Mesendoderm (in vitro differentiated cells): Measurements from ENCODE around the gene APOBEC3A.
"Not testable (repeated sequence)": the region's sequence is repeated elsewhere in the genome, so short reads cannot be mapped to it uniquely, and the experiment has no call there.

Experiments
- DNase-seq: peaks from one replicate; pipeline ENCODE4 v3.0.0; 2013
- H2AK5ac ChIP-seq: 2 replicates; pipeline ENCODE4 v1.6.1; 2013; ENCODE audit warnings: low read length, inconsistent platforms
- H2BK120ac ChIP-seq: 2 replicates; pipeline ENCODE4 v1.6.1; 2013; ENCODE audit warnings: low read depth, mild to moderate bottlenecking, low read length, moderate library complexity, mixed read lengths
- H2BK15ac ChIP-seq: replicated peaks from 2 replicates; pipeline ENCODE4 v1.6.1; 2013; ENCODE audit warnings: low read depth, mild to moderate bottlenecking, moderate library complexity
- H2BK5ac ChIP-seq: 2 replicates; pipeline ENCODE4 v1.6.1; 2013; ENCODE audit warnings: low read length, inconsistent platforms
- H3K18ac ChIP-seq: 2 replicates; pipeline ENCODE4 v1.6.1; 2013; ENCODE audit warnings: mild to moderate bottlenecking, low read length, mixed read lengths
- H3K23ac ChIP-seq: one replicate; pipeline ENCODE4 v1.6.1; 2013; ENCODE audit warnings: low read length
- H3K27ac ChIP-seq: 2 replicates; pipeline ENCODE4 v1.5.1; 2013; ENCODE audit warnings: low read depth, mild to moderate bottlenecking, inconsistent platforms, low read length, moderate library complexity
- H3K27me3 ChIP-seq: 2 replicates; pipeline ENCODE4 v1.6.1; 2013; ENCODE audit warnings: low read length, control low read depth, mild to moderate bottlenecking, inconsistent platforms; ENCODE audit not compliant: insufficient read depth, poor library complexity
- H3K36me3 ChIP-seq: 2 replicates; pipeline ENCODE4 v1.6.1; 2013; ENCODE audit warnings: low read length, inconsistent platforms; ENCODE audit not compliant: control insufficient read depth, insufficient read depth
- H3K4ac ChIP-seq: one replicate; pipeline ENCODE4 v1.6.1; 2013; ENCODE audit warnings: low read depth, mild to moderate bottlenecking, low read length, moderate library complexity
- H3K4me1 ChIP-seq: 2 replicates; pipeline ENCODE4 v1.6.1; 2013; ENCODE audit warnings: low read depth, low read length, inconsistent platforms; ENCODE audit not compliant: control insufficient read depth
- H3K4me2 ChIP-seq: 2 replicates; pipeline ENCODE4 v1.6.1; 2013; ENCODE audit warnings: low read length
- H3K4me3 ChIP-seq: 2 replicates; pipeline ENCODE4 v1.5.1; 2013; ENCODE audit warnings: mild to moderate bottlenecking, low read length
- H3K56ac ChIP-seq: one replicate; pipeline ENCODE4 v1.6.1; 2013; ENCODE audit warnings: low read length
- H3K79me1 ChIP-seq: 2 replicates; pipeline ENCODE4 v1.6.1; 2013; ENCODE audit warnings: low read length, inconsistent platforms
- H3K79me2 ChIP-seq: 2 replicates; pipeline ENCODE4 v1.6.1; 2013; ENCODE audit warnings: mild to moderate bottlenecking, low read length; ENCODE audit not compliant: control insufficient read depth, insufficient read depth
- H3K9ac ChIP-seq: 2 replicates; pipeline ENCODE4 v1.6.1; 2013; ENCODE audit warnings: low read length, inconsistent platforms
- H4K5ac ChIP-seq: one replicate; pipeline ENCODE4 v1.6.1; 2013; ENCODE audit warnings: low read length
- H4K8ac ChIP-seq: one replicate; pipeline ENCODE4 v1.6.1; 2013; ENCODE audit warnings: low read depth, mild to moderate bottlenecking, control low read depth, low read length, moderate library complexity
- WGBS: extraction: QIAGEN DNeasy Blood & Tissue Kit; methylation state at CpG from one replicate; pipeline ENCODE4 v1.1.7; 2013; ENCODE audit warnings: low lambda C conversion rate, missing lambda C conversion rate; ENCODE audit not compliant: insufficient coverage; ENCODE audit errors: extremely low coverage; 5-methylcytosine and 5-hydroxymethylcytosine counted together

The APOBEC3A gene

GRCh38 chr22:38980587-38980986 lies 23.2 kb downstream of the APOBEC3A start:
- H2BK15ac ChIP-seq, H3K56ac ChIP-seq, H3K4me3 ChIP-seq, H3K36me3 ChIP-seq, H3K4me2 ChIP-seq, H4K5ac ChIP-seq, H3K4me1 ChIP-seq, H3K23ac ChIP-seq, H4K8ac ChIP-seq, H3K27me3 ChIP-seq, H2AK5ac ChIP-seq, H3K18ac ChIP-seq, H3K27ac ChIP-seq, H2BK120ac ChIP-seq, H3K79me2 ChIP-seq, H3K4ac ChIP-seq, H2BK5ac ChIP-seq, H3K9ac ChIP-seq, H3K79me1 ChIP-seq, DNase-seq: not testable (repeated sequence)
- no CpG with 5 or more reads among the region's 10 CpGs for WGBS

GRCh38 chr22:38981005-38981991 lies 23.9 kb downstream of the APOBEC3A start:
- Histone ChIP-seq H3K4me3 (no peak overlapping the region), H3K18ac (no peak overlapping the region)
- DNase-seq: peak; percentile 69

GRCh38 chr22:38981992-38982927 lies 24.9 kb downstream of the APOBEC3A start, which contains the start of gene APOBEC3B:
TSS of gene APOBEC3B (plus strand) at chr22:38982347. CDS start at chr22:38982454, 107 bp downstream.
- Histone ChIP-seq H3K23ac (no peak within 1 kb of the TSS), H3K79me1 (no peaks in the 10 kb centered on the region), H3K4me1 (no peaks in the 10 kb centered on the region), H2BK5ac (no peak within 1 kb of the TSS), H3K4ac (no peak within 1 kb of the TSS), H3K9ac (no peak within 1 kb of the TSS), H2BK15ac (no peak within 1 kb of the TSS), H3K4me2 (no peak within 1 kb of the TSS), H3K56ac (peak within 1 kb of the TSS; percentile 59), H3K4me3 (no peak within 1 kb of the TSS), H4K8ac (no peak within 1 kb of the TSS), H2BK120ac (no peak within 1 kb of the TSS), H2AK5ac (no peak within 1 kb of the TSS), H3K27me3 (no peaks in the 10 kb centered on the region), H3K18ac (peak within 1 kb of the TSS; percentile 13), H4K5ac (no peak within 1 kb of the TSS), H3K36me3 (no peaks in the 10 kb centered on the region), H3K79me2 (no peaks in the 10 kb centered on the region), H3K27ac (no peak within 1 kb of the TSS)
- DNase-seq: peak; percentile 91
- no CpG with 5 or more reads among the region's 16 CpGs for WGBS

More at GRCh38 chr22:38981005-38981991, 23.9 kb downstream of the APOBEC3A start:
- no CpG with 5 or more reads among the region's 27 CpGs for WGBS
- Histone ChIP-seq H3K9ac (no peak overlapping the region), H3K36me3 (no peaks in the 10 kb centered on the region), H2BK5ac (no peak overlapping the region), H4K5ac (no peak overlapping the region), H2AK5ac (no peak overlapping the region), H4K8ac (no peak overlapping the region), H3K23ac (no peak overlapping the region), H3K4me2 (no peak overlapping the region), H2BK120ac (no peak overlapping the region), H3K4me1 (no peaks in the 10 kb centered on the region), H2BK15ac (no peak overlapping the region), H3K79me2 (no peaks in the 10 kb centered on the region), H3K27me3 (no peaks in the 10 kb centered on the region), H3K27ac (no peak overlapping the region), H3K56ac (no peak overlapping the region), H3K4ac (no peak overlapping the region), H3K79me1 (no peaks in the 10 kb centered on the region)

GRCh38 chr22:38984224-38984623 lies 26.8 kb downstream of the APOBEC3A start:
- Histone ChIP-seq H3K18ac (no peak overlapping the region), H3K4ac (no peak overlapping the region), H3K4me2 (no peak overlapping the region), H3K56ac (no peak overlapping the region), H3K4me1 (no peaks in the 10 kb centered on the region), H3K23ac (no peak overlapping the region), H3K79me2 (no peaks in the 10 kb centered on the region), H2BK5ac (no peak overlapping the region), H2BK15ac (no peak overlapping the region), H4K8ac (no peak overlapping the region), H3K27me3 (no peaks in the 10 kb centered on the region), H3K36me3 (no peaks in the 10 kb centered on the region), H3K9ac (no peak overlapping the region), H2BK120ac (no peak overlapping the region), H3K79me1 (no peaks in the 10 kb centered on the region), H4K5ac (no peak overlapping the region), H2AK5ac (no peak overlapping the region), H3K4me3 (no peak overlapping the region), H3K27ac (no peak overlapping the region)
- DNase-seq: no peak
- no CpG with 5 or more reads among the region's 2 CpGs for WGBS

GRCh38 chr22:38984784-38985757 lies 27.7 kb downstream of the APOBEC3A start:
- not testable (repeated sequence) for H3K4me1 ChIP-seq, H3K79me1 ChIP-seq, H2AK5ac ChIP-seq, H3K27me3 ChIP-seq, H3K79me2 ChIP-seq, H3K4ac ChIP-seq, H3K23ac ChIP-seq, H3K9ac ChIP-seq, H2BK120ac ChIP-seq, H4K8ac ChIP-seq, H3K56ac ChIP-seq, H3K4me2 ChIP-seq, H4K5ac ChIP-seq, H2BK15ac ChIP-seq, H3K27ac ChIP-seq, H2BK5ac ChIP-seq, H3K4me3 ChIP-seq, H3K18ac ChIP-seq, H3K36me3 ChIP-seq
- no CpG with 5 or more reads among the region's 9 CpGs for WGBS
- DNase-seq: peak; percentile 64
